OCI-LY3 (cell line): ENCODE results near the gene ZNF608.

Source experiments
- CTCF ChIP-seq: fragments of 200-600, 300-600 bp; sonication (generic); IDR thresholded peaks from 2 replicates; pipeline ENCODE4 v1.5.1; 2014; ENCODE audit warnings: antibody characterized with exemption, low read length, low read depth
- EZH2phosphoT487 ChIP-seq: fragments of 200-600 bp; shearing (Covaris generic); IDR thresholded peaks from 2 replicates; pipeline ENCODE4 v1.6.1; 2018; ENCODE audit warnings: antibody characterized with exemption, mixed run types, low read depth

GRCh38 chr5:124707520-124707919 is 38.9 kb downstream of the ZNF608 start:
- TF ChIP-seq CTCF (no peak), EZH2phosphoT487 (no peak)
